GM12878 (cell line): ENCODE results near the gene MYH7B.

Experiments
- BCL11A ChIP-seq: IDR thresholded peaks from 2 replicates; pipeline ENCODE4 v1.6.1; 2011; ENCODE audit warnings: low read depth, low read length
- BHLHE40 ChIP-seq, 2 experiments: fragments of 450-650 bp in 1 of 2; IDR thresholded peaks; 2 replicates each; pipeline ENCODE4 v1.6.1; 2011 to 2017; ENCODE audit warnings: low read depth in 2 of 2, borderline replicate concordance in 1 of 2, improper control_type of control experiment in 1 of 2, low read length in 1 of 2, mild to moderate bottlenecking in 1 of 2
- BMI1 ChIP-seq: fragments of 450-650 bp; IDR thresholded peaks from 2 replicates; pipeline ENCODE4 v1.6.1; 2016; ENCODE audit warnings: mild to moderate bottlenecking, moderate library complexity, borderline replicate concordance
- CREM ChIP-seq: IDR thresholded peaks from 2 replicates; pipeline ENCODE4 v1.6.1; 2014; ENCODE audit warnings: antibody characterized with exemption, low read depth
- CTCF ChIP-seq, 3 experiments: IDR thresholded peaks in 2 of 3; conservative IDR thresholded peaks in 1 of 3; 2 replicates each; pipeline ENCODE4 v1.5.1; 2011; ENCODE audit warnings: low read depth in 3 of 3, low read length in 3 of 3, mild to moderate bottlenecking in 3 of 3, control low read depth in 2 of 3, moderate library complexity in 2 of 3, inconsistent platforms in 1 of 3, mixed read lengths in 1 of 3; ENCODE audit not compliant: control insufficient read depth in 2 of 3, insufficient read depth in 1 of 3; ENCODE audit errors: extremely low read depth in 1 of 3
- EP300 ChIP-seq, 2 experiments: fragments of 150-350 bp in 1 of 2; IDR thresholded peaks; 2 replicates each; pipeline ENCODE4 v1.6.1; 2011 to 2012; ENCODE audit warnings: low read depth in 2 of 2, low read length in 2 of 2, borderline replicate concordance in 1 of 2, improper control_type of control experiment in 1 of 2, inconsistent platforms in 1 of 2; ENCODE audit not compliant: control insufficient read depth in 1 of 2
- EZH2 ChIP-seq: IDR thresholded peaks from 2 replicates; pipeline ENCODE4 v1.6.1; 2012; ENCODE audit warnings: low read depth, mild to moderate bottlenecking, control low read depth, inconsistent platforms, low read length, borderline replicate concordance; ENCODE audit not compliant: control insufficient read depth
- GABPA ChIP-seq: IDR thresholded peaks from 2 replicates; pipeline ENCODE4 v1.6.1; 2014; ENCODE audit warnings: antibody characterized with exemption, low read depth, mild to moderate bottlenecking, inconsistent platforms
- HDGF ChIP-seq: fragments of 450-650 bp; IDR thresholded peaks from 2 replicates; pipeline ENCODE4 v1.6.1; 2016; ENCODE audit warnings: antibody characterized with exemption
- POU2F2 ChIP-seq: IDR thresholded peaks from 3 replicates; pipeline ENCODE4 v1.6.1; 2011; ENCODE audit warnings: low read depth, mild to moderate bottlenecking, low read length, borderline replicate concordance
- REST ChIP-seq: IDR thresholded peaks from 2 replicates; pipeline ENCODE4 v1.6.1; 2012; ENCODE audit warnings: mild to moderate bottlenecking, low read depth, low read length
- ZNF384 ChIP-seq: IDR thresholded peaks from 2 replicates; pipeline ENCODE4 v1.6.1; 2012; ENCODE audit warnings: low read depth, mild to moderate bottlenecking, low read length, improper control_type of control experiment, borderline replicate concordance

- TF ChIP-seq BCL11A (no peak), BHLHE40 (IDR thresholded peaks at IDR 0.05; ENCODE audit: borderline replicate concordance in 1 of 2, low read depth in 2 of 2, low read length in 1 of 2) (no peak), CTCF (IDR thresholded peaks at IDR 0.05 in 2 of 3, conservative IDR thresholded peaks at IDR 0.05 in 1 of 3; ENCODE audit: control insufficient read depth in 2 of 3, extremely low read depth in 1 of 3, insufficient read depth in 1 of 3, low read depth in 3 of 3, low read length in 3 of 3) (no peak), GABPA (no peak), ZNF384 (no peak), POU2F2 (no peak), BMI1 (no peak), EZH2 (no peak), HDGF (no peak), CREM (no peak), REST (no peak), EP300 (IDR thresholded peaks at IDR 0.05; ENCODE audit: borderline replicate concordance in 1 of 2, control insufficient read depth in 1 of 2, low read depth in 2 of 2, low read length in 2 of 2) (no peak)
Measured at GRCh38 chr20:34915749-34916455, 39.8 kb upstream of the MYH7B start.
